Kidney capillary endothelial cell (primary cell): ENCODE results near the gene UBE2QL1.
A peak's percentile ranks its signal among the peaks of the same experiment; 100 is the strongest.

Experiments used
- DNase-seq: peaks from one replicate; pipeline ENCODE4 v3.0.0-alpha.2; 2018; ENCODE audit warnings: low spot score

UBE2QL1 gene

DNA sequence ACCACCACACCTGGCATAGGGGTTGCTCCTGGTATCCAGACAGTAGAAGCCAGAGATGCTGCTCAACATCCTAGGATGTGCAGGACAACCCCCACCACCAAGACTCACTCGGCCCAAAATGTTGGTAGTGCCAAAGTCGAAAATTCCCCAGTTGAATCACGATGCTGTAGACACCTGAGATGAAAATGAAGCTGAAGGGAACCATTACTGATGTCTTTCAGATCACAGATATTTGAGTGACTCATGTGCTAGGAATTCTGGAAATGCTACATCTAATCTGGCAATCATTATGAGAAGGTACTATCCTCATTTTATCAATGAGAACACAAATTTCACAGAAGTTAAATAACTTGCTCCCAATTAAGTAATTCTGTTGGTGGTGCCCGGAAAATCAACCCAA is 21.0 kb upstream of the UBE2QL1 start:
- no peak for DNase-seq

DNA sequence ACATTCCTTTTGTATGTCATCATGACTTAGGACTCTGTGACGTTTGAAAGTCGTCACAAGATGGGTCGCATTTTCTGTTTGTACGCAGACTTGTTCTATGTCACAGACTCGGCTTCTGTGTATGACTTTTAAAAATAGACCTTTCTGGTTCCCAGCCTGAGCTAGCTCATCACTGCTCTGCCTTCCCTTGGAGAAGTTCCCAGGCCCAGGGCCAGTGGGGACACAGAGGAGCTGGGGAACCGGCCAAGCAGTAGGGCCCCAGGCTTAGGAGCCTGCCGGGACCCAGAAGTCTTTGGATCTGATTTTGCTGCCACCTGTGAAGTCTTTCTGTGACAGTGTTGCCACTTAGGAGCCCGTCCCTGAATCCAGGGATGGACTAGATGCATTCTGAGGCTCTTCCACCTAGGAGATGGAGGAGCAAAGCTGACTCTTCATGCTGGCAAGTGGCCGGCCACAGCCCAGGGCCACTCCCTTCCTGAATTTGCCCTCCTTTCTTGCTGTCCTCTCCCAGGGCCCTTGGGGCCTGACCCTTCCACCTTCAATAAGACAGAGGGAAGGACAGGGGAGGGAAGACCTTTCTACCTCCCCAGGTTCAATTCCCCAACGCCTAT is 18.1 kb upstream of the UBE2QL1 start:
- no peak for DNase-seq

DNA sequence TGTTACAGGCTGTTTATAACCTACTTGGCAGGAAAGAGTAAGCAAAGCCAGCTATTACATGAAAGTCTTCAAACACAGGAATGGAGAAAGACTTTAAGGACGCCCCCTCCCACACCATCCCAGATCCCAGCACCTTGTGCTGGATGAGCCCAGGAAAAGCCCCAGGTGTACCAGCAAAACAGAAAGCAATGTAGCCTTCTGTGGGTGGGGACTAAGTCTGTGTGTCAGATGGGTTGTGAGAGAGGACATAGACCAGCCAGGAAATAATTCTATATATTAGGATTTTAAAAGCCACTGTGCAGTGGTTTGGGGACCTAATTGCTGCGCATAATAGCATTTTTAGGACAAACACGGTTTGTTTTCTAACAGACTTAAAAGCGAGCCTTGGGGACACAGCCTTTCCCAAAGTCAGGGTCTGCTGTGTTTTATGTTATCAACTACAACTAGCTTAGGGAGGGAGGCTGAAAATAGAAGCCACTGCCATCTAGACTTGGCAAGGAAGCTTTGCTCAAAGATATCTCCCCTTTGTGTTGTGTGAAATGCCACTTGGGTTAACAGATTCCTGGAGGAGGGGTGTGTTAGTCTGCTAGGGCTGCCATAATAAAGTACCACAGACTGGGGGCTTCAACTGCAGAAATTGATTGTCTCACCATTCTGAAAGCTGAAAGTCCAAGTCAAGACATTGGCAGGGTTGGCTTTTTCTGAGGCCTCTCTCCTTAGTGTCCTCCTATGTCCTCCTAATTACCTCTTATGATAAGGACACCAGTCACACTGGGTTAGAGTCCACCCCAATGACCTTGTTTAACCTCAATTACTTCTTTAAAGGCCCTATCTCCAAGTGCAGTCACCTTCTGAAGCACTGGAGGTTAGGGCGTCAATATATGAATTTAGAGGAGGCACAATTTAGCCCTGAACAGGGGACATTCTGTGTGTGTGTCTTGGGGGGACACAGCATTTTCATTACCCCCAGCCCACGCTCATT is 17.2 kb upstream of the UBE2QL1 start:
- DNase-seq: no peak

DNA sequence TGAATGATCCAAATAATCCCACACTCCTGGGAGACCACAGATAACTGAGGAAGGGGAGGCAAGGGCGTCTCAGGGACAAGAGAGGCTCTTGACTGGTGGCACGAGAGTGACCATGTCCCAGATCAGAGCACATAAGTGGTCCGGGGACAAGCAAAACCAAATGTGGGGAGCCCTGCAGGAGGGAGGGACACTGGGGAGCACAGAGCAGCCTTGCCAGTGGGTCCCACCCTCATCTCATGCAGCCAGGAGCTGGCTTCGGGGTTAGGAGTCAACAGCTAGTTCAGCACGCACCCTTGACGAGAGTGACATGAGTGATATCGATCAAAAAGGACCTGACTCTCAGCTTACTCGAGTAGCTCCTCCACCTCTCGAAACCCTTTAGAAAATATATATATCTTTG is 16.5 kb upstream of the UBE2QL1 start:
- DNase-seq: no peak

DNA sequence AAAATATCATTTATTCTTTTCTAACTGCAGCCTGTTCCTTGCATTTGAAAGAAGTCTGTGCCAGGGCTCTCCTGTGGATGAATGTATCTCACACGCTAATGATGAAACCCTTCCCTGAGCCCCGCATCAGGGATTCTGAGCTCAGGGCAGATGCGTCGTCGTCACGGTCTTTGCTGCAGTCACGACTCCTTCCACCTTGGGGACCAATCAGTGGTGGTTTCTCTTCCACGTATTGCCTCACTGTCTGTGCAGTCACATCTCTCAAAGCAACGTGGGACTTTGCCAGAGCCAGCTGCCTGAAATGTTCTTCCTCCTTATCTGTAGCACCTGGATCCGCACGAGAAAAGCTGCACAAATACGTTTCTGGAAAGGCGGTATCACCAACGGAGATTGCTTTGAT is 13.9 kb upstream of the UBE2QL1 start:
- DNase-seq: no peak

DNA sequence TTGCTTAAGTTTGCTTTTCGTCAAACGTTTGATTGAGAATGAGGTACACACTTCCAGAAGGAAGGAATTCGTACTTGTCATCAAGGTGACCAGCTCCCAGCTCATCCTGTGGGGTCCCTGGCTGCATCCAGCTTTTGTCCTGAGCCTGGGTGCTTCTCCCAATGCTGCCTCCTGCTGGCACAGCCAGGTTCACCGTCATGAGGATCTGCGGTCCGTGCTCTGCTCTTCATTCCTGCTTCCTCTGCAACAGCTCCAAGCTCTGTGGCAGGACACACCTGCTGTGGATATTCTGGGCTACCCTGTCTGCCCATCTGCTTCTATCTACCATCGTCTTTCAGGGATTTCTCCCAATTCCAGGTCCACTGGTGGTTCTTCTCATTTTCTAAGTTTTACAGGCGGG is 13.3 kb upstream of the UBE2QL1 start:
- DNase-seq: peak; percentile 15

DNA sequence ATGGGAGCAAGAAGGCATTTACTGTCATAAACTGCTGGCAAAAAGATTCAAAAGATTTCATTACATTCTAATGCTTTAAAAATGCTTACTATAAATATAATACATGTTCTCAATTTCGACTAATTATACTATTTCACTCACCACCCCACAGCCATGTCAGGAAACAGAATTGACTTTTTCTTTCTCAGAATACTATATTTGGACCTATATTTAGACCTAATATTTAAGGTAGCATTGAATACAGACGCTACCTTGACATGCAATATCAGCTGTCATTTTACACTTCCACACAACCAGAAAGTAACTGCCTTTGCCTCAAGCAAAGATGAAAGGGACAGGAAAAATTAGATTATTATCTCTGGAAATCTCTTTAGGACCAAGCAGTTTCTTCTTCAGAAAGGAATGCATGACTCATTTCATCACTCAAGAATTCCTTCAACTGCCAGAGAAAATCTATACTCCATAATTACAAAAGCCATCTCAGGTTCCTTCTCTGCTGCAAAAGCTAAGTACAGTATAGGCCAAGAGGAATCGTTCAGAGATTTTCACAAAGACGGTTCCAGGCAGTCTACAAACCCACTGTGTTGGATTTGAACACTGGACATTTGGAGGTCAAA is 11.8 kb upstream of the UBE2QL1 start:
- DNase-seq: no peak

DNA sequence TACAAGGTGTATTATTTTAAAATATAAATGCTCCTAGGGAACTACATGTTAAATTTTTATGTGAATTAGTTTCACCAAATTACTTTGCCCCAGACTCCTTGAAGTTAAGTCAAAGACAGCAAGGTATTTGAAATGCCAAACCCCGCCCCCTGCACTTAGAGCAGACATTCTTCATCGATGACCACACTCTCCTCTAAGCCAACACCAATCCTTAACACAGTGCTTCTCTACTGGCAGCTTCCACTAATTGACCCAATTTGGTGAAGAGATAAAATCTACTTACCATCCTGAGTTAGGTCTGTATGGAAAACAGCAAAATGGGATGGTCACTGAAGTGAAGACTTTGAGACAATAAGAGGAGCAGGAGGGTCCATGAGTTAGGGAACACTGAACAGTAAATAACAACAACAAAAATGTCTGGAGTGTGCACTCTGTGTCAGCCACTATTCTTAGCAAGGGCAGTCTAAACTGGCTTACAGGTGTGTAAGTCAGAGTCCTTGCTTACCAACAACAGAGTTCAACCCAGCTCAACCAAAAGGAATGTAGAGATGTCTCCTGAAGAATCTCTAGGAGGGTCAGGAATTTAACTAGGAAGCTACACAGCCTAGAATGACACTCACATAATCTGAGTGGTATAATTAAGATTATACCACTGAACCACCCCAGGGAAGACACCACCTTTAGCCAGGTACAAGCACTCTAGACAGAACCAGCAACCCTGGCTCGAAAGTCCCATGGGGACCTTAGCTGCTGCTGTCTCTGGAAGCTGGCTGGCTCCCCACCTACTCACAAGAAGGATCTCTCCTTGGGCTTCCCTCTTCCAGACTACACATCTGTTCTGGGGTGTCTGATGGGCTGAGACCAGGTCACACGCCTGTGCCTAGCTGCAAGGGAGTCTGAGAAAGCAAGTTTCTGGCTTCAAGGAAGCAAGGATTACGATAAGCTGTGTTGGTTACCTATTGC is 8.8 kb upstream of the UBE2QL1 start:
- DNase-seq: no peak

DNA sequence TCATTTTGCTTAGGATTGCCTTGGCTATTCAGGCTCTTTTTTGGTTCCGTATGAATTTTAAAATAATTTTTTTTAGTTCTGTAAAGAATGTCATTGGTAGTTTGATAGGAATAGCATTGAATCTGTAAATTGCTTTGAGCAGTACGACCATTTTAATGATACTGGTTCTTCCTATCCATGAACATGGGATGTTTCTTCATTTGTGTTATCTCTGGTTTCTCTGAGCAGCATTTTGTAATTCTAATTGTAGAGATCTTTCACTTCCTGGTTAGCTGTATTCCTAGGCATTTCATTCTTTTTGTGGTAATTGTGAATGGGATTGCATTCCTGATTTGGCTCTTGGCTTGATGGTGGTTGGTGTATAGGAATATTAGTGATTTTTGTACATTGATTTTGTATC is 6.3 kb upstream of the UBE2QL1 start:
- DNase-seq: no peak

DNA sequence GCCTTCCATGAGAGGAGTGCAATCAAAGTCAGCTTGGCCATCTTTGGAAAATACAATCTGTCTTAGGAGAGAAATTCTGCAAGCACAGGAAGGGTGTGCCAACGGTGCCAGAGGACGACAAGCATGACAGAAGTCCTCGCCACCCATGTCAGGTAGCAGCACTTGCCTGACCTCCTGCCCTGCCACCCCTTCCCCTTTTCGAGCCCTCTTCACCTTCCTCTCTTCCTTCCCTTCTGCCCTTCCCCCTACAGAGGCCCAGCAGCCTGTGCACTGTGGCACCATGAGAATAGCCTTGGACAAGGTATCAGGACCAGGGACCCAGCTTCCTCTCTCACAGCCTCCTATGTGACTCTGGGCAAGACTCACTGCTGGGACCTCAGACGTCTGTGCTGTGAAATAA is 5.3 kb upstream of the UBE2QL1 start:
- no peak for DNase-seq

DNA sequence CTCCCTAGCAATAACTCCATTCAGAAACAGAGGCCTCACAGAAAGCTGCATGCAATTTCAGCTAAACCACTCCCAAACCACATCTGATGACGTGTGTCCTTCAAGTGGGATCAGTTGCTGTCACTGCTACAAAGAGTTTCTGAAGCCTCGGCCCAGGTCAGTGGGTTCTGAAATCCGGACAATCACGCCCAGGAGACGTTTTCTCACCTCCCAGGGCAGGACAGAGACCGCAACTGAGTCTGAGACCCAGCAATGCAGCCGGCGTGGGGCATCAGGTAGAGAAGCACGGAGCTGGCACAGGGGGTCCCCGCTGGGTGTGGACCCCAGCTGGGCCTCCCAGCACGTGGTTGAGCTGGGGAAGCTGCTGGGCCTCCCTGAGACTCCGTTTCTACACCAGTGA is 2.6 kb upstream of the UBE2QL1 start:
- no peak for DNase-seq

DNA sequence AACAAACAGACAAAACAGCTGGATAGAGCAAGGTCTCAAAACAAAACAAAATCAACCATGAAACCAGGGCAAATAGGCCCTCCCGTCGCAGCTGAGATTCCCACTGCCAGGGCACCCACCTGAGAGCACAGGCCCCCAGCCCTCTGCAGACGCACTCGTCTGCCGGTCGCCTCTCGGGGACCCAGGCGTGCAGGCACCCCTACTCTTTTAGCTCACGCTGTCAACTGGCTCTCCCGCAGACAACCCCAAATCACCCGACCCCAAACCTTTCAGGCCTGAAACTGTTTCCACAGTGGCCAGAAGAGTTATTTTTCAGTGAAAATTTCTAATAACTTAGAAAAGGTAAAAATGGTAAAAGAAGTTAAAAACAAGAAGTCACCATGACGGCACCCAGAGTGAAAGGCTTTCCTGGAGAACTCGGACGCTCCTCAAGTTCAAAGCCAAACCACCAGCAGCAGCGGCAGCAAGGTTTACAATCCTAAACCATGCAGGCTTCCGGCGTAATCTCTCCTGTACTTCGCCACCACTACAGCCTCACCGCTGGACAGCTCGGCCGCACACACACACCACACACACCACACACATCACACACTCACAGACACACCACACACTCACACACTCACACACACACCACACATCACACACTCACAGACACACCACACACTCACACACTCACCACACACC is 1.9 kb upstream of the UBE2QL1 start:
- DNase-seq: no peak

DNA sequence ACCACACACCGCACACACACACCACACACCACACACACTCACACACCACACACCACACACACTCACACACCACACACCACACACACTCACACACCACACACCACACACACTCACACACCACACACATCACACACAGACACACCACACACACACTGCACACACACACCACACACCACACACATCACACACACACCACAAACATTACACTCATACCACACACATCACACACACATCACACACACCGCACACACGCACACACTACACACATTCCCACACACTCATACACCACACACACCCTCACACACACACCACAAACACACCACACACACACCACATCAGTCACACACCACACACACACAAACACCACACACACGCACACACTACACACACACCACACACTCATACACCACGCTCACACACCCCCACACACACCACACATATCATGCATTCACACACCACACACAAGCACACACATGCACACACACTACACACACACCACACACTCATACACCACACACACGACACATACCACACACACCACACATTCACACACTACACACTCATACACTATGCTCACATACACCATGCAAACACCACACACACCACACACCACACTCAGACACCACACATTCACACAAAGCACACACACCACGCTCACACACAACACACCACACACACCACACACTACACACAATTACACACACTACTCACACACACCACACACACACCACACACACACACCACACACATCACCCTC is 1.1 kb upstream of the UBE2QL1 start:
- no peak for DNase-seq

DNA sequence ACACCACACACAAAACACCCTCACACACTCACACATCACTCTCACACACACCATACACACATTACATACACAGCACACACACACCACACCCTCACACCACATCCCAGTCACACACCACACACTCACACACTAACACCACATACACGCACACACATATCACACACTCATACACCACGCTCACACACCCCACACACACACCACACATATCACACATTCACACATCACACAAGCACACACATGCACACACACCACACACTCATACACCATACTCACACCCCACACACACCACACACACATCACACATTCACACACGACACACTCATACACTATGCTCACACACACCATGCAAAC is 543 bp upstream of the UBE2QL1 start:
- DNase-seq: no peak

DNA sequence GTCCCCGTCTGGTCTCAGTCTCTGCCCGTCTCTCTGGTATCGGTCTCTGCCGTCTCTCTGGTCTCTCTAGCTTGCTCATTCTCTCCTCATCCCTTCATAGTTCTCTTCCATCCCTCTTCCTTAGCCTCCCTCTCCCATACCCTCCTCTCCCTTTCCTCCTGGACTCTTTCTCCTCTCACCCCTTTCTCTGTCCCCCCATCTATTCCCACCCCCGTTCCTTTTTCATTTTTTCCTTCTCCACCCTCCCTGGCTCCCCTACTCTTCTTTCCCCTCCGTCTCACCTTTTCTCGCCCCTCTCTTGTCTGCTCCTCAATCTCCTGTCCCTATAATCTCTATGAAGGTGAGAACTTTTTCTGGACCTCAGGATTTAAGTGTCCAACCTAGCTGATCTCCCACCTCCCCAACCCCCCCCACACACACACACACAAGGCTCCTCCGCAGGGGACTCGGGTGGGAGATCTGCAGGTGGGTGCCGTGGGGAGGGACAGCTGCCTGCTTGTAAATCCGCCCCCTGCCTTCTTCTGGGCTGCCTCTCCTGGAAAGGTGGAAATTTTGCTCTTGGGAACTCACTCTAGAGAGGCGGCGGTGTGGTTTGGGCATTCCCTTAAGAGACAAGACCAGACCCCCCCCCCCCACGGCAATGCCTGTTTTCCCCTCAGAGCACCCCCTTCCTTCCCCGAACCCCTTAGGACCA is 953 bp downstream of the UBE2QL1 start:
- no peak for DNase-seq

DNA sequence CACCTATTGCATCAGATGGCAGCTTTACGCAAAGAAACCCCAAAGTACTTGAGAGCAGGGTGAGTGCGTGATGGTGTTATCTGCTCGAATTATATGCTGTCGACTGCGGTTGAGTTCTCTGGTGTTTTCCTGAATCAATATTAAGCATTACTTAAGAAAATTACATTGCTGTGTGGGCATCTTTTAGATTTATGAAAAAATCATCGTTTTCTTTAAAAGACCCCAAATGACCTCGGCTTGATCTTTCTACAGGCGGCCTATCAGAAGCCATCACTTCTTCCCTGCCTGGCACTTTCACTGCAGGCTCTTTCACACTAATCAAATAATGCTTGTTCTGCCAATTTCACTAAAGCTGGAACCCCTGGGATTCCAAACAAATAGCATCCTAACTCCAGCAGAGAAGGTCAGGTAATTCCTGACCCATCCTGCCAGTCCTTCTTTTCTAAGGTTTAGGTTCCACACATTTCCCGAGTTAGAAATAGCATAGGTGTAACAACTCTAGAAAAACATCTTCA is 1.7 kb downstream of the UBE2QL1 start:
- DNase-seq: no peak

DNA sequence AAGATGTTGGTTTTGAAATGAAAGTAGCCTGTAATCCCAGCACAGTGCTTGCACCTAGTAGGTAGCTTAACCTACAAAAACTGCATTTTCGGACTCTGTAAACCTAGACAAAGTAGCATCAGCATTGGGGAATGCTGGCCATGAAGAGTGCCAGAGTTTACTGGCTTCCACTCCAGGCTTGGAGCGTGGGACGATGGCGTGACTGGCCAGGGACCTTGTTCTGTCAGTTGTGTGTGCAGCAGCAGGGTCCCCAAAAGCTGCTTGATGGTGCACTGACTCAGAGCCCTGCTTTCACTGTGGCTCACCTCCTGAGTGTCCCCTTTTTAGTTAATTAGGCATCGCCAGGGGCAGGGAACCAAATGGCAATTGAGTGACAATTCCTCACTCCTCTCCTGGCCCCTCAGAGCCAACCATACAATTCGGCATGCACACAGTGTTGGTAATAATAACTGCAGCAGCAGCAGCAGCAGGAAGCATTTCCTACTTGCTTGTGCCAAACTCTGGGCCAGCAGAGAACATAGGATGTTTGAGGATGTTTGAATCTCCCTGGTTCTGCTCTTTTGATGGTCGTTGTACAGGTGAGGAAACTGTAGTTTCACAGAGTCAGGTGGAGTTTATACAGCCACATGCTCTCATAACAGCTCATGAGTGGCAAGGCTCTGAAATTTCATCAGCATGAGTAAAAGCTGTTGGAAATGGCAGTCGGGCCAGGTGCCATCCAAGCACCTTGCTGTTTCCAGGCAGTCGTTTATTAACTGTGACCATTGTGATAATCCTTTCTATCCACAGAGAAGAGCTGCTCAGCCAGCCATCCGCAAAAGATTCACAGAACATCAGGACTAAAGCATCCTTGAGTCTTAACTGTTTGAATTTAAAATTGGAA is 4.2 kb downstream of the UBE2QL1 start:
- no peak for DNase-seq

DNA sequence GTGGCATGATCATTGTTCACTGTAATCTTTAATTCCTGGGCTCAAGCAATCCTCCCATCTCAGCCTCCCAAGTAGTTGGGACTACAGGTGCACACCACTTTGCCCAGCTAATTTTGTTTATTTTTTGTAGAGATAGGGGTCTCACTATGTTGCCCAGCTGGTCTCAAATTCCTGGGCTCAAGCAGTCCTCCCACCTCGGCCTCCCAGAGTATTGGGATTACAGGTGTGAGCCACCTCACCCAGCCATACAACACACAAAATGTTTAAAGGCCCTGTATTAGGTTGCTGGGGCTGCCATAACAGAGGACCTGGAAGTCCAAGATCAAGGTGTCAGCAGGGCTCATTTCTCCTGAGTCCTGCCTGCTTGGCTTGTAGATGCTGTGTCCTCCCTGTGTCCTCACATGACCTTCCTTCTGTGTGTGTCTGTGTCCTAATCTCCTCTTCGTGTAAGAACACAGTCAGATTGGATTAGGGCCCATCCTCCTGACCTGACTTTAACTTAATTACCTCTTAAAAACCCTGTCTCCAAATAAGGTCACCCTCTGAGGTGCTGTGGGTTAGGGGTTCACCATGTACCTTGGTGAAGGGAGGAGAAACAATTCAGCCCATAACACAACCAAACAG is 5.4 kb downstream of the UBE2QL1 start:
- DNase-seq: no peak
